Activated CD8-positive, alpha-beta memory T cell treated with anti-CD3 and anti-CD28 coated beads for 36 hours (primary cell): ENCODE results near the gene SYP. TPM values are rescaled to one million over a fixed set of nuclear protein-coding genes. Genes with fewer than 3 reads are reported as not detected.

Experiments
- CTCF ChIA-PET: fragments of 350-600 bp; sonication (Branson Sonifier 250); formaldehyde crosslinking; loops from one replicate; lab custom pipeline; 2021; ENCODE audit warnings: antibody characterized with exemption; lab: Charles Lee
- POLR2A ChIA-PET: fragments of 350-600 bp; sonication (Branson Sonifier 250); formaldehyde crosslinking; loops from one replicate; lab custom pipeline; 2021; ENCODE audit warnings: antibody characterized with exemption; lab: Charles Lee
- total RNA-seq, 2 experiments: library from RNA; stranded (reverse); gene quantifications; one replicate each; pipeline ENCODE4 v1.2.3, GENCODE V29; 2021

Gene SYP
- total RNA-seq, 2 experiments from 2014 or later = 2.7 TPM

- ChIA-PET POLR2A (no interaction called here), CTCF (no interaction called here)
Observed at GRCh38 chrX:49226946-49227345, 27.0 kb upstream of the SYP start.

GRCh38 chrX:49225858-49226257 is 25.9 kb upstream of the SYP start:
- CTCF ChIA-PET = no interaction called here

DNA sequence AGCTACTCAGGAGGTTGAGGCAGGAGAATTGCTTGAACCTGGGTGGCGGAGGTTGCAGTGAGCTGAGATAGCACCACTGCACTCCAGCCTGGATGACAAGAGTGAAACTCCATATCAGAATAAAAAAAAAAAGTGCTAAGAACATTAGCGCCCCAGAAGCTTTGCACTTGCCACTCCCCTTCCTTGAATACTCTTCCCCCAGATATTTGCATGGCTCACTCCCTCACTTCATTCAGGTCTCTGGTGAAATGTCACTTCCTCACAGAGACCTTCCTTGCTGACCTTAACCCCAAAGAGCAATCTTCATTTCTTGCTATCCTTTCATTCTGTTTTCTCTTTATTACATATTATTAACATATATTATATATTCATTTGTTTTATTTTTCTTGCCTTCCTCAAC is 21.9 kb upstream of the SYP start:
- CTCF ChIA-PET = no interaction called here
- POLR2A ChIA-PET = no interaction called here

More at GRCh38 chrX:49225858-49226257, 25.9 kb upstream of the SYP start:
- POLR2A ChIA-PET = no interaction called here

- ChIA-PET POLR2A (no interaction called here), CTCF (no interaction called here)
Observed at GRCh38 chrX:49220100-49220499, 20.1 kb upstream of the SYP start.

- ChIA-PET CTCF (no interaction called here), POLR2A (no interaction called here)
Observed at GRCh38 chrX:49214996-49215526, 15.1 kb upstream of the SYP start.

- ChIA-PET CTCF (no interaction called here), POLR2A (no interaction called here)
Observed at GRCh38 chrX:49214416-49214815, 14.4 kb upstream of the SYP start.

DNA sequence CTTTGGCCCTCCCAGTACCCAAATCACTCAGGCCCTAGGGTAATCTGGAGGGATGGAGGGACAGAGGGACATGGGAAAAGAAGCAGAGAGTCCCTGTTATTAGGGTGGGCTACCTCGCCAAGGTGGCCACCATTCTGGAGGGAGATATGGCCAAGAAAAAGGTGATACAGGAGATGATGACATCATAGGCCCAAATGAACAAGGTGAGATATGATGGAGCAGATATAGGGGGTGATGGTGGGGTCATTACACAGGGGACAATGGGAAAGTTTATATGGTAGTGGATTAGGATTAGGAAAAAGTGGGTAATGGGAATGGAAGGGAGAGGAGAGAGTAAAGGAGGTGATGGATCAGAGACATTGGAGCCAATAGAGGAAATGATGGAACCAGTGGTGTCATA is 12.9 kb upstream of the SYP start:
- CTCF ChIA-PET = no interaction called here

DNA sequence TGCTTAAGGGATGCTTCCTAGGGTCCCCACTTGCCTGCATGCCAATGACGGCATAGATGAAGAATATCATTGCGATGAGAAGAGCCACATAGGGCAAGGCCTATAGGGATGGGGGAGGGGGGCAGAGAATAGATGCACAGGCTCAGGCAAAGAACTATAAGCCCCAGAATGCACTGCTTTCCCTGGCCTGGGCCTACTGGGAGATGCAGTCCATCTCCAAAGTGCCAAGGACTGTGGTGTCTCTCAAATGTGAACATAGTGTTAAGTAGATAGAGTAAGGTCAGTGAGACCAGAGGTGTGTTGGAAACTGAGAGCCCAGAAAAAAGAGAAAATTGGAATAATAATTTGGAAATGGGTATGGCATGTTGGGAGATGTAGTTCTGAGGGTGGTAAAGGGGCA is 12.2 kb upstream of the SYP start:
- ChIA-PET POLR2A (no interaction called here), CTCF (no interaction called here)

More for the DNA sequence above, 12.9 kb upstream of the SYP start:
- POLR2A ChIA-PET = no interaction called here

DNA sequence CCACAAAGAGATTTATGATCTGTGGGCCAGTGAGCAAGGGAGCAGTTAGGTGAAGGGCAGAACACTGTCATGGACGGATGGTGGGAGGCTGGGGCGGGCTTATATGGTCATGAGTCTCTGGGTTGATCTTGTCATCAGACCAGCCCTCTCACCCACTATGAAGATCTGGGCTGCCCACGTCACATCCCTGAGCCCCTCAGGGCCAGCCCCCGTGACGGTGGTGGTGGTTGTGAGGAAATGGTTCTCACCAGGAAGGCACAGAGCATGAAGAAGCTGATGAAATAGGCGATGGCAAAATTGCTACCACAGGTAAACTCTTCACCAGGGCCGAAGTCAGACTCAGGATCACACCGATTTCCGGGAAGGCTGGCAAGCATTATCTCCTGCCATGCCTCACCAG is 11.1 kb upstream of the SYP start:
- ChIA-PET POLR2A (no interaction called here), CTCF (no interaction called here)

DNA sequence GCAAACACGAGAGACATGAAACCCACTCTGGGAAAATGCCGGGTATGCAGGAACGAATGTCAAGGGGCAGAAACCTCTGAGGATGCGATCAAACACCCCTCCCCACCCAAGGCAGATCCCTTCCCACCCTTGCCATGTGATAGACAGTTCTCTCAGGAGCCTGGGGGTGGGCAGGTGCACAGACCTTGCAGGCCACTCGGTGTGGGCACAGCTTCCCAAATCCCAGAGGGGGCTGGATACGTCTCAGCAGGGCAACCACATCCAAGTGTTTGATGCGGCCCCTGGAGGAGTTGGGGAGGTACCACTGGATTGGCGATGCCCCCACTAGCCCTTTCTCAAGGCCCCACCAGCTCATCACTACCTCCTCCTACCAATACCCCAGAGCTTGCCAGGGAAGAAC is 10.4 kb upstream of the SYP start:
- CTCF ChIA-PET = no interaction called here
- POLR2A ChIA-PET = no interaction called here

- ChIA-PET POLR2A (no interaction called here), CTCF (no interaction called here)
Observed at GRCh38 chrX:49209434-49210251, 9.7 kb upstream of the SYP start.

DNA sequence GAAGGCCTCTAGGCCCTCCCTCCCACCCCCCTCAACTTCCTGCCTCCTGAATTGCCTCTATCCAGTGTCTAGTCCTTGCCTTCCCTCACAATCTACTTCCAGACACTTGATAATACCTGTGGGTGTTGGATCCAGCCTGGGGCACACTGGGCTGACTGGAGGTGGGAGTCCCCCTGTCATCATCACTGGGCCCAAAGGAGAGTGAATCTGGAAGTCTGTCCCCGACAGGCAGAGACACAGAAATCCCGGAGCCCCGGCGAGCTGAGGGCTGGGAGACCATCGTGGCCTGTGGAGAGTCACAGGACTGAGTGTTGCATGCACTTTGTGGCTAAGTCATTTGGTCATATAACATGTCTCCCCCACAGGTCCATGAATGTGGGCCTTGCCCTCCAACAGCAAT is 8.4 kb upstream of the SYP start:
- CTCF ChIA-PET = no interaction called here

GRCh38 chrX:49206543-49206942 is 6.5 kb upstream of the SYP start:
- CTCF ChIA-PET = no interaction called here

More for the DNA sequence above, 8.4 kb upstream of the SYP start:
- POLR2A ChIA-PET = no interaction called here

GRCh38 chrX:49205443-49205842 is 5.5 kb upstream of the SYP start:
- CTCF ChIA-PET = no interaction called here
- POLR2A ChIA-PET = no interaction called here

More at GRCh38 chrX:49206543-49206942, 6.5 kb upstream of the SYP start:
- POLR2A ChIA-PET = no interaction called here

DNA sequence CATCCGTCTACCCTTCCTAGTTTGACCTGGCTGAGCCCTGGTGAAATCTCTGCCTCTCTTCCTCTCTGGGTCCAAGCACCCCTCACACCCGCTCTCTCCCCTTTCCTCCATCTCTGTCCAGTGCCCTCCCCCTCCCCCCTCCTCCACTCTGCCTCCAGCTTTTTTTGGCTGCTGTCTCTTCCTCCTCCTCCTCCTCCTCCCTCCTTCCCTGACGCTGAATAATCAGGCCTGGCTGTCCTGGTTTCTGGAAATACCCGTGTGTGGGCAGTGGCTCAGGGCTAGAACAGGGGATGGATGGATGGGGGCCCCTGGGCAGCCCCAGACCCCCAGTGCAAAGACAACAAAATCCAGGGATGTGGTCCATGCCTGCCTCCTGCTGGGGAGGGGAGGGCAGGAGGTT is 4.7 kb upstream of the SYP start:
- CTCF ChIA-PET = no interaction called here
- POLR2A ChIA-PET = no interaction called here

GRCh38 chrX:49204017-49204416 is 4.0 kb upstream of the SYP start:
- POLR2A ChIA-PET = no interaction called here
- CTCF ChIA-PET = no interaction called here

DNA sequence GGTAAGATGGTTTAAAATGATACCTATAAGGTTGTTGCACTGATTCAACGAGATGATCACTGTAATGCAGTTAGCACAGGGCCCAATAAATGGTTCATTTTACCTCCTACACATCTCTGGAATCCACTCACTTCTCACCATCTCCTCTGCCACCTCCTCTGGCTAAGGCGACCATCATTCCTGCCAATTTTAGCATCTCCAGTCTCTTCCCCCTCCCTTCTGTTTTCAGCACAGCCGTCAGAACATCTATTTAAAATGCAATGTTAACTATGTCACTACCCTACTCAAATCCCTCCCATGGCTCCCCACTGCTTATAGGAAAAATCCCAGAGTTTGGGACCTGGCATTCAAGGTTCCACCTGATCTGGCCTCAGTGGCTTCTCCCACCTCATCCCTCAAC is 3.5 kb upstream of the SYP start:
- POLR2A ChIA-PET = no interaction called here
- CTCF ChIA-PET = no interaction called here

DNA sequence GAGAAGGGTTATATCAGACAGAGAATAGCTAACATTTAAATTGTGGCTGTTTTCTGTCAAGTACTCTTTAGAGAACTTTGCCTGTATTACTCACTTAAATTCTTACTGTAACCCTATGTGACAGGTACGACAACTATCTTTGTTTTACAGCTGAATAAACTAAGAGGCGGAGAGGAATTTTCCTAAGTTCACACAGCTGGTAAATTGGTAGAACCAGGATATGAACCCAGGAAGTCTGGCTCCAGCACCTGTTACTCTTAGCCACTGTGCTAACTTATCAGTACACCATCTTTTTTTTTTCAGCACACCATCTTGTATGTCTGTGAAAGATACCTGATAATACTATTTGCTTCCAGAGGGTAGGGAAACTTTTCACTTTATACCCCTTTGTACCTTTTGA is 2.0 kb upstream of the SYP start:
- ChIA-PET CTCF (interaction anchor here (0.7 kb wide), 1 partner anchor 89 kb away, joined by 3 read pairs; no protein-coding TSS in a partner anchor), POLR2A (no interaction called here)

GRCh38 chrX:49199315-49199595 is 738 bp downstream of the SYP start:
- POLR2A ChIA-PET = no interaction called here
- CTCF ChIA-PET = no interaction called here

DNA sequence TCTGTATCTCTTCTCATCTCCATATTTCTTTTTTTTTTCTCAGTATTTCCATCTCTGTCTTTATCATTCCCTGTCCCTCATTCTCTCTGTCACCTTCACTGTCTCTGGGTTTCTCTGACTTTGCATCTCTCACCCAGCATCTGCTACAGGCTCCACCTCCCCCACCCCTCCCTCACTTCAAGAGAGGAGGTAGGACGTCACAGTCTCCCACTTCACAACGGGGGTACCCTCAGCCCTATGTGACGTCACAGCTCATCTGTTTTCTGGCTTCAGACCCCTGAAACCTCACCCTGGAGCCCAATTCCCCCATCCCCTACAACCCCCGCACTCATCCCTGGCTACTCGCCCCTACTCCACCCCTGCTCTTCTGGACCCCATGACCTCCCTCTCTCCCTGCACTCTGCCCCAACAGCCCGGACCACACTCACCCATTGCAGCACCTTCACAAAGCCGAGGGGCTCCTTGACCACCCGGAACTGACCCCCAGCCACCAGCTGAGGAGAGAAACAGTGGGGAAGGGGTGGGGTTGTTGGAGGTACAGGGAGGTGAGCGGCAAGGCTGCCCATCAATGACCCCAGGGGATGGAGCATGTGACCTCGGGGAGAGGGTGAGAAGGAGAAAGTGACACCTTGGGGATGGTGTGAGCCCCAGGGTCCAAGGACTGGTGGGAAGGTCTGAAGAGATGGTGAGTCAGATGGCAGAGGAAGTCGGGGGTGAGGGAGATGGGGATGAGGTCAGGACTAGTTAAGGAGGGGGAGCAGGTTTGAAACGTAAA is 1.3 kb downstream of the SYP start:
- ChIA-PET POLR2A (no interaction called here), CTCF (no interaction called here)

GRCh38 chrX:49197543-49198087 is 2.4 kb downstream of the SYP start:
- ChIA-PET POLR2A (no interaction called here), CTCF (no interaction called here)
